NK-92 (cell line): ENCODE data around the gene EBF3.

Source experiments
- DNase-seq: peaks from one replicate; lab custom pipeline; 2025; ENCODE audit not compliant: unreplicated experiment; lab: John Stamatoyannopoulos, UW

EBF3 gene

DNA sequence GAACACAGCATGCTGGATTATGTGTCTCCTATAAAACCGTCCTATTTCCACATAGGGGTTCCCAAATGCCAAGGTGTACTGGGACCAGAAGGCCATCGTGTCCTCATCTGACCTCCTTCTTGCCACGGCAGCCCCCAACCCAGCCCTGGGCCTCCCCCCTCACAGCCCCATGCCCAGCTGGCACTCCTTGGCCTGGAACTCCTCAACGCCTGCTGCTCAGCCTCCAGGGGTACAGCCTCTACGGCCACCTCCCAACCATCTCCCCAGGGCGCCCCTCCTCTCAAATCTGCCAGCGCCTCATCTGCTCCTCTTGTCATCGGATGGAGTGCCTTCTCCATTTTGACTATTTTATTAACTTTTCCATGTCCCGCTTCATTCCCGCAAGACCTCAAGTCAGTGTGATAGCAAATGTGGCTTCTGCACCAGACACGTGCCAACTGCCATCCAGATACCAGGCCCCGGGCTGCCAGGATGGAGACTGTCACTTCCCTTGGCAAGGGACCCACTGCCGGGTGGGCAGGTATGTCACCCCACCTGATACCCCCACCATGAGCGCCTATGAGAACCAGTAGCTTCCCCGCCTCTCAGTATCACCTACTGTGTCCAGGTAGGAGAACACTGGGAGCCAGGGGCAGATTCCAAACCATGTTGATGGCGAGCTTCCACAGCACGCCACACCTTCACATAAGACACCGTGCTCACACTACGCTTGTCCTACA lies 106.7 kb downstream of the EBF3 start:
- no peak for DNase-seq

DNA sequence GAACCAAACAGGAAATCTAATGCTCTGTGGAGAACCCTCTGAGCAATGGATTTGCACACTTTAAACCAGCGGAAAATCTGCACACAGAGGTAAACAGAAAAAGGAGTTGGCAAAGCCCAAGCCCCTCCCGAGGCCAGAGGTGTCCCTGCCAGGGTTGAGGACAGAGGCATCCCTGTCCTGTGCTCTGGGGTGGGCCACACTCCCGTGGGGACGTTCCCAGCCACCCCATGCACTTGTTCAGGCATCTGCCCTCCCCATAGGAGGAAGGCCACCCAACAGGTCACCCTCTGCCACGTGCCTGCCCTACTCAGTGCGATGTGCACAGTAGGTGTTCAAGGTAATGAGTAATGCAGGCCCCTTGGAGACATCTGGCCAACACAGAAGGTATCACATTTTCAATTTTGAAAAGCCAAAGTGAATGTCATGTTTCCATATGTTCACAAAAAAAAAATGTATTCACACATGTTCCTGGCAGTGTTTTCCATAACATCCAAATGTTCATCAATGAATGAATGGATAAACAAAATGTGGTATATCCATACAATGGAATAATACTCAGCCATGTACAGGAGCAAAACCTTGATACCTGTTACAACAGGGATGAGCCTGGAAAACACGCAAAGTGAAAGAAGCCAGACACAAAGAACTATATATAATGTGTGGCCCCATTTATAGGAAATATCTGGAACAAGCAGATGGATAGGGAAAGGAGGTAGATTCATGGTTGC lies 108.1 kb downstream of the EBF3 start:
- DNase-seq = no peak

DNA sequence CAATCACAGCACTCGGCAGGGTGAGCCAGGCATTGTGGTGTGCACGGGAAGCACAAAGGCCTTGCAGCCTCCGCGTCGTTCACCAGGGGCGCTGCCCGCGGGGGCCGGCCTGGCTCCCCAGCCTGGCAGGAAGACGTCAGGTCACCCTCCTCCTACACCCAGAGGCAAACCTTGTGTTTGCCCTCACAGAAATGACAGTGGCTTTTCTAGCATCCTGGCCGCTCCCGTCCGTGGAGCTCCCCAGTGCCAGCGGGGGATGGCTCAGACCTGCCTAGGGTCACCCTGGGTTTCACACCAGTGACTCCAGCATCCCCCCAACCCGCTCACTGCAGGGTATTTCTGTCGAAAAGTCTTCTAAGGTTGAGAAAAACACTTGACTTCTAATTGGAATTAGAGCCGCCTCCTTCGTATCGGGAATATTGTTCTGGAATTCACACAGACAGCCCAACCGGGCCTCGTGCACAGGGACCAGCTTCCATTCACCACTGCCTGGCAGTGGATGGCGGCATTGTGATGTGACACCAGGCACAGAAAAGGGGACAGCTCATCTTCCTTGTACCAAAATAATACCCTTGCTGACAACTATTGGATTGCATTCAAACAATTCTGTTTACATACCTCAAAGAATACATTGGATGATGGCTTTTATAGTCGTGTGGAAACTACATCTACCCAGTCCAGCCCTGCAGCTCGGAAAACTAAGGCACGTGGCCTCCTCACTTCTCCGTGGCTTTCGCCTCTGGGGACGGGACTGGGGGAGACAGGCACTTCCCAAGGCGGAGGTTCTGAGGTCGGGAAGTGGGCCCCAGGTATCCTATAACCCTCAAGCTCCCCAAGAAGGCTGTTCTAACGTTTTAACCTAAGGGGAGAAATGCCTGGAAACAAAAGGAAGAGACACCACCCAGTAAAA lies 109.0 kb downstream of the EBF3 start:
- no peak for DNase-seq

DNA sequence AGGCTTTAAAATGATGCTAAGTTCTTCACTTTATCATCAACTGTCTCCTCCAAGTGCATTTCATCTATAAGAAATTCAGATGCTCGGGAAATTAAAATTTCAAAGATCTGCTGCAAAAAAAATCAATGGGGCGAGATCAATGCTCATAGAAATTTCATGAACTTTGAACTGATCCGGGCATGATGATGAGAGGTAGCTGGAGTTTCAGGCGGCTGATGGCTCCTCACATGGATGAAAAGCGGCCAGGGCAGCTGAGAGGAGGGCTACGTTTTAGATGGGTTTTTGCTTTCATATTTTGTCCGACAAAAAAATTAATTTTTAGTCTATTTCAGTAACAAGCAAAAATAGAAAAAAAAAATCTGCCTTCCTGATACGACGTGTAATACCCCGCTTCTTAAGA lies 109.9 kb downstream of the EBF3 start:
- no peak for DNase-seq

DNA sequence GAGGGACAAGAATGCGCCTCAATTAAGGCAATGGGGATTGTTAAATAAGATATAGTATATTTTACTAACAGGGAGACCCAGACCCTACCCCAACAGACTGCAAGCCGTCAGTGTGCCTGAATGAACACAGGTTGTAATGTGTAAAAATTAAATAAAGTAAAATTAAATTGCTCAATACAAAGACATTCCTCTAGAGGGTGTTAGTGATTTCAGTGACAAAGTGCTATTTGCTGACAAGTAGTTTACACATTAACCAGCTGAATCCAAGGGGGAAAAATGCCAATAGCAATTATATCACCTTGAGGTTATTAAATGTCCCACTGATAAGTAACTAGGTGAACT lies 110.5 kb downstream of the EBF3 start:
- no peak for DNase-seq

DNA sequence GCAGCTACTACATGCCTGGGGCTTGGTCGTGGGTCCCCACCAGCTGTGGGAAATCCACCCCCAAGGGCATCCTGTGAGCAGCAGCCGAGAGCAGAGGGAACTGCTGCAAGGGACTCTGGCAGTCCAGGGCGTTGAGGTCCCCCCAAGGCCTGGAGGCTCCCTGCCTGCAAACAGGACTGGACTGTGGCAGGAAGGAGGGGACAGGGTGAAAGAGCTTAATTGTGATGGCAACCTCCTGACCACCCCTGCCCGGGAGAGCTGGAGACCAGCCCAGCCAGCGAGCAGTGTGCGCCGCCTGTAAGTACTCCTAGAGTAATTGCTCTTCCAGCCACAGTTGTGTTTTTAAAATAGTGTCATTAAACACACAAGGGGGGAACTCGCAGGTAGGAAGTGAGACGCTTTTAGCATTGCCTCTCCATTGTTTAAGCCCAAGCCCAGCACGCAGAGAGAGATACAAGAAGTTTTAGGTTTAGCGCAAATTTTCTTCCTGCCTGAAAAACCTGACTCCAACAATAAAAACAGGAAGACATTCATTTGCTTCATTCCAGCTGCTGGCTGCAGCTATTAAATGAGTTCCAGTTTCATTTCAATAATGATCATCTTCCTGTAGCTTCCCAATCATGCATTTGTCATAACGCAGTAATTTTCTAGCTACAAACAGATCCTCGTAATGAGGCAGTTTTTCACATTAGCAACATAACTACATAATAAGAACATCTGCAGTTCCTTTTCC lies 111.1 kb downstream of the EBF3 start:
- no peak for DNase-seq

DNA sequence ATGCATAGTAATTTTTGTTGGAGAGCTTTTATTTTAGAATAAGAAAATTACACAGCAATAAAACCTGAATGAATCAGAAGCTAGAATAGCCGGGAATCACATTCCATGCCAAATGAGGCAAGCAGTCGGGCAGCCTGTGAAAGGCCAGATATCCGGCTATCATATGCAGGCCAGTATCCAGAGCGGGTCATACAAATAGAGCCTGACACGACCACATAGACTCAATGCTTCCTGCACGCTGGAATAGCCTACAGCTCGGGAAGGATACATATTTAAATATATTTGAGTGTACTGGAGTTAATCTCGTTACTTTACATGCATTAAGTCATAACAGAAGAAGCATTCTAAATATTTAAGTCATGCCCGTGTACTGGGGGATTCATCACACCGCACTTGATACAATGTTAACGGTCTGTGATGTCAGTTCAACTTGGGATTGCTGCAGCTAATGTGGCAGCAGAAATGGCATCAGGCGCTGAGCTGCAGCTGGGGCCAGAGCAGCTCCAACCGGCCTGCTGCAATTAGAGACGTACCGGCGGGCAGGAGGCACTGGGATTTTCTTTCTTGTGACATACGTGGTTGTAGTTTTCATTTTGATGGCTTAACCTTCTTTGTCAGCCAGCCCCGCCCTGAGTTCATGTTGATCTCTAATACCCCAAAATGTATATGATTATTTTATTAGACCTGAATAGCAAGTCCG lies 112.0 kb downstream of the EBF3 start:
- no peak for DNase-seq

DNA sequence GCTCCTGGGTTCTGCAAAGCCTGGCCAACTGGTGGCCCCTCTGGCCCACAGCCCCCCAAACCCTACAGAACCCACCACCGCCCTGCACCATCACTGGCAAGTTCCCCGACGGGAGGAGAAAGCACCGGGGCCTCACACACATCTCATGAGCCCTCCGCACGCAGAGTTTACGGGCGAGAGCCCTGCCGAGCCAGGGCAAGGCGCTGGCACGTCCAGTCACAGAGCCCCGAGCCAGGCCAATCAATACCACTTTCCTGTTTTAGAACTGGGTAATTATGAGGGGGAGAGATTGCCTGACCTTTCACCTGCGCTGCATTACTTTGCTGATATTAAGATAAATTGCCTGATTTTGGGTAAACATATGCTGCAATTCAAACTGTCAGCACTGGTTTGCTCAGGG lies 113.3 kb downstream of the EBF3 start:
- DNase-seq = no peak

DNA sequence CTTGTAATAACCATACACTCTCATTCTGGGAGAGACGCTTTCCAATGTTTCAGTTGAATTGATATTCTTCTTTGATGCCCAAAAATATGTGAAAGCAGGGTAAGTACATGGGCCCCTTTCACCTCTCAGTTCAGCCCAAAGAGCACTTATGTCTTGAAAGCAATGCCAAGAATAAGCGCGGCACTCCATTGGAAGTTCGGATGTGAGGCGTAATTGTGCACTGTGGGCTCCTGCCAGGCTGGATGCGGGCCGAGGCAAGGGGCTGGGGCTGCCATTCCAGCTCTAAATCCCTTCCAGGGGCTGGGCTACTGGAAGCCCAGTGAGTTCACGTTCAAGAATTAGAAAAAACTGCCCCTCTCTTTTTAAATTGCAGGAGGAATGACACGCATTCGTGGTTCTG lies 113.8 kb downstream of the EBF3 start:
- no peak for DNase-seq

DNA sequence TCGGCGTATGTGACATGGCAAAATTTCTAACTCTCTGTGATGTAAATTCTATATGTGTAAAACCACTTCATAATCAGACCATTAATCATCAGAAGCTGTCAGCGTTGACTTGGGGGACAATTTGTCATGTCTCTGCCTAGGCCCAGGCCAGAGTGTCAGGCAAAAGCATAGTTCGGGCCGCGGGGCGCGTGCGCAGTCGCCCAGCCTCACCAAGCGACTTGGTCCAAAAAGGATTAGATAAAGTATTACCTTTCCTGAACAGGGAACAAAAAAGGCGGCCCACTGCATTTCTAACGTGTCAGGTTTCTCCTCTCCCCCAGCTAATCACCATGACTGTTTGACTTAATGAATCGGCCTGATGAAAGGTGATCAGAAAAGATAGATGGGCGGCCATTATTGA lies 114.2 kb downstream of the EBF3 start:
- DNase-seq = no peak

DNA sequence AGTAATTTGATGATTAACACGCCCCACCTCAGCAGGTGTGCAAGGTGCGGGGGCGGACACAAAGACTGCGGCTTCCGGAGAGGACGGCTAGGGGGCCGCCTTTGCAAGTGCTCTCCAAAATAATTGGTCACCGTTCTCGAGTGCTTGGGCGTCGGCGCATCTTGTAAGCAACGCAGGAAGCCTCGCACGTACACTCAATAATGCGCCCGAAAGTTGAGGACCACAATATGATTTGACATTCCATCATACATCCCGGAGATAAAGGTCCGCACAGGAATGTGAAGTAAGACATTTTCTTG lies 114.7 kb downstream of the EBF3 start:
- no peak for DNase-seq

DNA sequence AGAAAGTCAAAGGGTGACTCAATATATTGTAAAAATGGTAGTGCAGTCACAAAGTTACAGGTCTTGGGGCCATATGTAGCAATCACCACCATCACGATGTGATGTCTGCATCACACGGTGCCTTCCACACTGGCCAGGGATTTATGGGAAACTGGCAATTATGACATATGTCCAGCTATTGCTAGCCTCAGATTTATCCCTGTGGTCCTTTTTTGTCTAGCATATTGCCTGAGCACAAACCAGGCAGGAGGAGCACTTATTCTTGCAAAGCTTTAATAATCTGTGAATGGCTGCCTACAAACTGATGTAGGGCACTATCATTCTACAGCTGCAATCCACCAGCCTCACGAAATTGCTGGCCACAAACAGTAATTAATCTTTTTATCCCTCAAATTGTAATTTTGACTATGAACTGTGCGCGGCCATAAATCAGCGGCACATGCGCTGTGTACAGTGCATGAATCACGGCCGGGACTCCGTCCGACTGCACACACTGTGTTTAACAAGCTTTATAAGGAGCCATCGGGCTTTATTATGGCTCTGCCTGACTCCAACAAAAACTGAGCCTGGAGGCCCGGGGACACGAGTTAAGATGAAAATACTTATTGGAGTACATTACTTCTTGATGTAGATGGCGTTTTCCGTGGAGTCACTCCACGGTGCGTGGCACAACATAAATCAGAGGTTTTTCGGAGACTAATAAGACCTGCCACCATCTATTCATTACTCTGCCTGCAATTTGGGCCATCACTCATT lies 115.2 kb downstream of the EBF3 start:
- DNase-seq = no peak

DNA sequence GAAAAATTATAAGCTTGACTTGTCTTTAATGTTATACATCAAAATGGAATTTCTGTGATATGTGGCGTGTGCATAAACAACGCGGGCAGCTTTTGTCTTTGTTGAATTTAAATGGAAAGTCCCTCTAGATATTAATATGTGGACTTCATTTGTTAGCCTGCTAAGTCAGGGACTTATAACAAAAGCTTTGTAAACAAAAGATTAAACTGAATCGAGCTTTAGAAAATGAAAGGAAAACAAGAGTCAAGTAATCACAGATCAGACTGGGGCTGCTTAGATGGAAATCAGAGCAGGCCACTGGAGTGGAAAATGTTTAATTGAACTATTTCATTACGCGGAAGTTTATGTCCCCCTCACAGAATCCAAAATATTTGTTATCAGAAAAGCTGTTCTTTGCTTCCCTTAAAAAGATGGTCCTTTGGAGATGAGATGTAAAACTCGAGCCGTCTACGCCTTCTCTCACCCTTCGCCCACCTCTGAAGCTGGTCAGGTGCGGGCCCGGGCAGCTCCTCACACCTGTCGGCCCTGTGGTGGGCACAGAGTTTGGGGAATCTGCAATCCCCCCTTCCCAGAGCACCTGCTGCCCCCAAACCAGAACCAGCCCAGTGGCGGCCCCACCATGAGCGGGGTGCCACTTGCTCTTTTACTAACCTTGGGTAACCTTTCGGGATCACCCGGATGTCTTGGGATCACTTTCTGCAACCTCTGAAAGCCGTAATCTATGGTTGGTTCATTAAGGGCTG lies 116.2 kb downstream of the EBF3 start:
- DNase-seq = no peak

DNA sequence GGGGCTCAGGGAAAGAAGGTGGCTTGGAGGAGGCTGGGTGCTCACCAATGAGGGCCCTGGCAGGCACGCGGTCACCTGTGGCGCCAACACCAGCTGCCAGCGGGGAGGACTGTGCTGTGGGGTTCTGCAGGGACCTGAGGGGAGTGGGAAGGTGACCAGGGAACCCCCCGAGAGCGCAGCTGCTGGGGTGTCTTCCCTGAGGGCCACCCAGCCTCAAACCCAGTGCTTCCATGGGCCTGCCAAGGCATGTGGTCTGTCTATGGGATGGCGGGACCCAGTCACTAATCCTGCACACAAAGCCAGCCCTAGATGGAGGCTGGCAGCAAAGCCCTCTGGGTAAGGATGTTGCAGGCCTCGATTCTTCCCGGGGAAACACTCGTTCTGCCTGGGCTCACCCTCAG lies 117.1 kb downstream of the EBF3 start:
- no peak for DNase-seq

DNA sequence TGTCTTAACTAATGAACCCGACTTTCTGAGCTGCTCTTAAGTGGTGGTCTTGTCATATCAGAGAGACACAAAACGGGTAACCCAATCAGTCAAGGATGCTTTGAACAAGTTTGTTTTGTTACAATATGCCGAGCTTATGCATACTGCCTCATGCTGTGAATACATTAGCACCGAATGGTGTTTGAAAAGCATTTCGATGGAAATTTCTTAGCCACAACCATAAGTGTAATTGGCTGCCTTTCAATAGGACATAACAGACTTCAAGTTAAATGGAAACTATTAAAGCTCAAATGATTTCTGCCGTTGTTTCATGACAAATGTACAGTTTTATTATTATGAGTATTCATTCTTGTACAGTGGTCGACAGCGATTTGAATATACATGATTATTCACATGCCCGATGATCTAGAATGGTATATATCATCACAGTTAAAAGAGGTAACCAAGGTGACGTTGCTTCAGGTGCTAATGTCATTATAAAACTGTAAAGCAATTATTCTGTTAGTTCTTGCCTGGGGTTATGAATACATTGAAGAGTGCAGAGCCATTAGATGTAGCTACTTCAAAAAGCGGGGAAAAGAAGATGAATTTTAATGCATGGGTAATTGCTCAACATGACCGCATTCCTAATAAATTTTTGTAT lies 118.8 kb downstream of the EBF3 start:
- no peak for DNase-seq

DNA sequence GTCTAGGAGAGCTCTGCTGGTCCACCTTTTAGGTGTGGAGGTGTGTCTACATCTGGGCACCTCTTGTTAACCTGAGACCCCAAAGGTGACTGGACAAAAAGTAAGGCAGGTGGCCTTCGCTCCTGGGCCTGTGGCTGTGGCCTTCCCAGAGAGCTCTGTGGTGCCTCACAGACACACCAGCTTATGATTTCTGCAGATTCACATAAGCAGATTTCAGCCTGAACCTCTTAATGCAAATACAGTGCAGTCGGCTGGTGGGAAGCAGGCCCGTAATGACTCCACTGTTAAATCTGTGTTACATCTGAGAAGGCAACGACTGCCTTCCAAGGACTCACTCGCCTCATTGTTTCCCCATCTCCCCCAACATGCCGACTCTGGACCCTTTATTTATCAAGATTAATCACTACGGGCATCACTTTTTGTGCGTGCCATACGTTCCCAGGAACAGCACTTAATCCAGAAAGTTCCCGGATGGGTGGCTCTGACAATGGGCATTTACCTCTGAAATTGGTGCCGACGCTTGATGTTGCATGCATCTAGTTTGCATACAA lies 119.8 kb downstream of the EBF3 start:
- no peak for DNase-seq

DNA sequence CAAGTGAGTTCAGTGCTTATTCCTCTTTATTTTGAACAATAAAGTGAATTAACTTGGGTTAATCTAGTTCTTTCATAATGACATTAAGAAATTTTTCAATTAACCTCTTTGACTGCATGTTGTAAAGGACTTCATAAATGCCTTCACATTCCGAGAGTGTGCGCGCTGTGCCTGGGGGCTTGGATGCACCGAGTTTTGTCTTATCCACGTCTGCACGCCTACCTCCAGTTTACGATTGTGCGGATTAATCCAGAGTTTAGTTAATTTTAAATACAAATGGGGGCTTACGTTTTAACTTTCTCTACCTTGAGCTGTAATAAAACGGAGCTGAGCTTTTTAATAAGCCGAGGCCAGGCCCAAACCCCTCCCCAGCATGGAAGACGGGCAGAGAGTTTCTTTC lies 120.4 kb downstream of the EBF3 start:
- DNase-seq = no peak

DNA sequence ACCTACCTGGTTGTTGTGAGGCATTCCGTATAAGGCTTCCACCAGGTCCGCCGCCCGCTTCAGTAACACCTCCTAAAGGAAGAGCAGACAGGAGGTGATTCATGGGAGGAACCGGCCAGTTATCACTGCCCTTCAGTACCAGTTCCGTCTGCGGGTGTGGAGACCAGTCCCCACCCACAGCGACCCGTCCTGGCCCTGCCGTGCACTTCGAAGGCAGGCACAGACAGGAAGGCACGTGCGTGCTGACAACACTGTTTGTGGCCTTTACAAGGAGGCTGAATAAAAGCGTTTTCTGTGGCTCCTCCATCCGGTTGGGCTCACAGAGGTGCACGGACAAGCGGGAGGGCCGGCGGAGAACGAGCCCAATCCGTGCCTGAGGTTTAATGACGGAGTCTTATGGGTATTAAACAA lies 120.9 kb downstream of the EBF3 start:
- DNase-seq = no peak

DNA sequence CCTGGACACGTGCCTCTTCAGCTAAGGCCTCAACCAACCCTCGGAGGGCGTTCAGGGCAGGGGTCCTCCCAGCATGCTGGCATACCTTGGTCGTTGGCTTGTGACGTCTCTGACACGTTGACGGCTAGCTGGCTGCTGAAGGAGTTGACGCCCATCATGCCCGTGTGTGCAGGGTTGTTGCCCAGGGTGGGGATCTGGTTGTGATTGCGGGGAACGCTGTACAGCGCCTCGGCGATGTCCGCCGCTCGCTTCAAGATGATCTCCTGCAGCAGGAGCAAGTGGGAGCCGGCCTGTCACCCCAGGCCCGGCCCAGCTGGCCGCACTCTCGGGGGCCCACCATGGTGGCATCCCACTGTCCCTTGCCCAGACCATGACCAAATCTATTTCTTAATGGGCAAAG lies 122.0 kb downstream of the EBF3 start:
- DNase-seq = no peak
